SK-N-SH (cell line): ENCODE results near the gene REXO1. TPM values are rescaled to one million over a fixed set of nuclear protein-coding genes. Genes with fewer than 3 reads are reported as not detected.

Experiments
- CTCF ChIA-PET: fragments of 300-600, 350-600 bp; formaldehyde crosslinking; extraction: SDS; loops from one replicate; lab custom pipeline; 2021; lab: Yijun Ruan, JAX
- POLR2A ChIA-PET: fragments of 350-600 bp; sonication (Branson Sonifier 250); formaldehyde crosslinking; extraction: SDS; loops from one replicate; lab custom pipeline; 2020; ENCODE audit warnings: antibody characterized with exemption, inconsistent platforms; lab: Yijun Ruan, JAX
- DNase-seq: peaks from one replicate; pipeline ENCODE4 v3.0.0; 2012
- H2AFZ ChIP-seq: fragments of 200-600 bp; sonication (generic); 2 replicates; pipeline ENCODE4 v1.8.1; 2016; ENCODE audit warnings: antibody characterized with exemption, mild to moderate bottlenecking, low read depth
- H3F3A ChIP-seq: fragments of 200-600 bp; sonication (generic); replicated peaks from 2 replicates; pipeline ENCODE3; 2016; ENCODE audit warnings: antibody characterized with exemption, mild to moderate bottlenecking; ENCODE audit not compliant: insufficient read depth
- H3K27ac ChIP-seq, 2 experiments: fragments of 200-500 bp in 1 of 2; fragments of 200-600 bp in 1 of 2; sonication (Bioruptor generic) in 1 of 2; sonication (generic), shearing (Covaris generic) in 1 of 2; 2 replicates each; pipeline versions ENCODE4 v1.5.1 to v1.6.1; 2014 to 2016; ENCODE audit warnings: low read depth in 2 of 2, inconsistent platforms in 1 of 2, low read length in 1 of 2, mild to moderate bottlenecking in 1 of 2, mixed read lengths in 1 of 2
- H3K27me3 ChIP-seq: fragments of 200-600 bp; sonication (generic), shearing (Covaris generic); 2 replicates; pipeline ENCODE4 v1.6.1; 2016; ENCODE audit warnings: mixed run types; ENCODE audit not compliant: insufficient read depth
- H3K36me3 ChIP-seq, 2 experiments: fragments of 200-500 bp in 1 of 2; fragments of 200-600 bp in 1 of 2; sonication (Bioruptor generic) in 1 of 2; sonication (generic) in 1 of 2; replicated peaks in 1 of 2; 2 replicates each; pipeline versions ENCODE3 to v1.5.1; 2014 to 2016; ENCODE audit warnings: low read length in 1 of 2, mild to moderate bottlenecking in 1 of 2; ENCODE audit not compliant: insufficient read depth in 2 of 2, control insufficient read depth in 1 of 2
- H3K4me1 ChIP-seq, 2 experiments: fragments of 200-500 bp in 1 of 2; fragments of 200-600 bp in 1 of 2; sonication (Bioruptor generic) in 1 of 2; sonication (generic), shearing (Covaris generic) in 1 of 2; 2 replicates each; pipeline versions ENCODE4 v1.5.1 to v1.6.1; 2014 to 2016; ENCODE audit warnings: low read depth in 1 of 2, low read length in 1 of 2, mixed run types in 1 of 2; ENCODE audit not compliant: insufficient read depth in 2 of 2, control insufficient read depth in 1 of 2
- H3K4me2 ChIP-seq: fragments of 200-600 bp; sonication (generic), shearing (Covaris generic); 2 replicates; pipeline ENCODE4 v1.6.1; 2017; ENCODE audit warnings: mixed run types
- H3K4me3 ChIP-seq, 2 experiments: fragments of 200-500 bp in 1 of 2; fragments of 200-600 bp in 1 of 2; sonication (Bioruptor generic) in 1 of 2; sonication (generic), shearing (Covaris generic) in 1 of 2; 2 replicates each; pipeline versions ENCODE4 v1.5.1 to v1.8.1; 2014 to 2016; ENCODE audit warnings: low read depth in 2 of 2, inconsistent platforms in 1 of 2, low read length in 1 of 2, mild to moderate bottlenecking in 1 of 2, mixed read lengths in 1 of 2, moderate library complexity in 1 of 2
- H3K79me2 ChIP-seq: fragments of 200-600 bp; sonication (generic); 2 replicates; pipeline ENCODE4 v1.8.1; 2017; ENCODE audit warnings: mild to moderate bottlenecking; ENCODE audit not compliant: insufficient read depth
- H3K9ac ChIP-seq: fragments of 200-600 bp; sonication (generic); 2 replicates; pipeline ENCODE4 v1.6.1; 2017; ENCODE audit warnings: mixed run types
- H3K9me2 ChIP-seq: fragments of 200-600 bp; sonication (generic); 2 replicates; pipeline ENCODE4 v1.6.1; 2017; ENCODE audit warnings: mixed run types
- H3K9me3 ChIP-seq: fragments of 200-600 bp; sonication (generic); 2 replicates; pipeline ENCODE4 v1.6.1; 2017; ENCODE audit warnings: mixed run types, mild to moderate bottlenecking, moderate library complexity
- H4K20me1 ChIP-seq: fragments of 200-600 bp; sonication (generic); 2 replicates; pipeline ENCODE4 v1.6.1; 2017; ENCODE audit warnings: mild to moderate bottlenecking, mixed run types; ENCODE audit not compliant: insufficient read depth
- EP300 ChIP-seq, 2 experiments: IDR thresholded peaks; 2 replicates each; pipeline versions ENCODE4 v1.4.0 to v1.6.1; 2012; ENCODE audit warnings: borderline replicate concordance in 1 of 2, low read depth in 1 of 2, low read length in 1 of 2
- EZH2phosphoT487 ChIP-seq: fragments of 200-600 bp; sonication (generic); IDR thresholded peaks from 2 replicates; pipeline ENCODE4 v1.6.1; 2017; ENCODE audit warnings: low read depth, mixed run types, mild to moderate bottlenecking, antibody characterized with exemption, moderate library complexity, borderline replicate concordance
- FOSL2 ChIP-seq: IDR thresholded peaks from 2 replicates; pipeline ENCODE4 v1.4.0; 2012; ENCODE audit warnings: low read depth, mild to moderate bottlenecking, moderate library complexity, borderline replicate concordance
- FOXJ3 ChIP-seq: sonication (generic); formaldehyde crosslinking; IDR thresholded peaks from 2 replicates; pipeline ENCODE4 v1.5.1; 2020; ENCODE audit warnings: mild to moderate bottlenecking, missing genetic modification reagents
- GABPA ChIP-seq: IDR thresholded peaks from 2 replicates; pipeline ENCODE4 v1.4.0; 2012; ENCODE audit warnings: low read depth, mild to moderate bottlenecking
- GATA2 ChIP-seq: sonication (generic); formaldehyde crosslinking; IDR thresholded peaks from 2 replicates; pipeline ENCODE4 v1.5.0; 2020; ENCODE audit warnings: mild to moderate bottlenecking, missing genetic modification reagents
- IRF3 ChIP-seq: fragments of 150-350 bp; IDR thresholded peaks from 2 replicates; pipeline ENCODE4 v1.6.1; 2016; ENCODE audit warnings: mild to moderate bottlenecking, low read depth, low read length
- JUND ChIP-seq: IDR thresholded peaks from 2 replicates; pipeline ENCODE4 v1.4.0; 2012
- MEF2A ChIP-seq: IDR thresholded peaks from 2 replicates; pipeline ENCODE4 v1.4.0; 2012; ENCODE audit warnings: low read depth, borderline replicate concordance
- RCOR1 ChIP-seq: fragments of 150-350 bp; IDR thresholded peaks from 2 replicates; pipeline ENCODE4 v1.6.1; 2017; ENCODE audit warnings: antibody characterized with exemption, low read length
- RXRA ChIP-seq: IDR thresholded peaks from 2 replicates; pipeline ENCODE4 v1.4.0; 2012; ENCODE audit warnings: low read depth, mild to moderate bottlenecking, borderline replicate concordance
- SMC3 ChIP-seq: IDR thresholded peaks from 2 replicates; pipeline ENCODE4 v1.6.1; 2012; ENCODE audit warnings: low read depth, low read length, improper control_type of control experiment
- ZBTB33 ChIP-seq: IDR thresholded peaks from 2 replicates; pipeline ENCODE4 v1.4.0; 2012; ENCODE audit warnings: low read depth, borderline replicate concordance
- WGBS: methylation state at CpG from one replicate; pipeline ENCODE4 v1.1.6; 2017; ENCODE audit warnings: low lambda C conversion rate; 5-methylcytosine and 5-hydroxymethylcytosine counted together
- polyA plus RNA-seq, 3 experiments: library from polyadenylated mRNA; depleted of rRNA; stranded (reverse); fragments of >200 nt; gene quantifications; 2 replicates each; pipeline ENCODE4 v1.2.3, GENCODE V29; 2012
- TF ChIP-seq, protein P1 (sequence below): IDR thresholded peaks from 2 replicates; pipeline ENCODE4 v1.6.1; 2012; ENCODE audit warnings: mild to moderate bottlenecking, low read depth, low read length, moderate library complexity
- TF ChIP-seq, protein P2 (sequence below): IDR thresholded peaks from 2 replicates; pipeline ENCODE4 v1.4.0; 2012; ENCODE audit warnings: low read depth

REXO1 gene
- polyA plus RNA-seq, 1 of the 3 experiments (the other 2 are of a cell fraction): 18.8 TPM

DNA sequence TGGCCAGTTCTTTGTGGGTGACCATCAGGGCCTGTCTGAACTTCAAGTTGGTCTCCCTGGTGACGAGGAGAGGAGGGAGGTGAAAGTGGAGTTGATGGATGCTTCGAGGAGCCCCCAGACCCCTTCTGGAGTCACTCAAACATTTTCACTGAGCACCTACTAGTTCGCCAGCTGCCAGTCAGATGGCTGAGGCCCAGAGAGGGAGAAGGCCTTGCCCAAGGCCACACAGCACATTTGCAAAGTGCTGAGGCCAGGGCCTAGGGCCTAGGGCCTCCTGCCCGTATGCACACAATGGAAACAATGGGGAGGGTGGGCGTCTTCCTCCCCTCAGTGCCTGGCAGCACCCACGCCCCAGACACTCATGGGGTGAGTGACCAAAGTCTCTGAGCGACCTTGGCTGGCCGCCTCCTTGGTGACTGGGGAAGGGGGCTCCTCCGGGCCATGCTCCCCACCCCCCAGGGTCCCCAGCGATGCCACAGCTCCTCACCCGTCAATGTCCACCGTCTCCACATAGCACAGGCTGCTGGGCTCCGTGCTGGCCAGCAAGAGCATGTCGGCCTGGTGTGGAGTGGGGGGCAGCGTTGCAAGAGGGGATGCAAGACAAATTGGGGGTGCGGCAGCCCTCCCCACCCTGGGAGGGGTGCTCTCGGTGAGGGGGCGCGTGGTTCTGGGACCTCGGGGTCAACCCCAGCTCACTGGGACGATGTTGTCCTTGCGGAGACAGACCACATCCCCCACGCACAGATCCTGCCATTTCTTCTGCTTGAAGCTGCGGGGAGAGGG lies 42.7 kb downstream of the REXO1 start:
- H3K9me3 ChIP-seq: no peaks in the 10 kb centered on the region
- no peak overlapping the region for H2AFZ ChIP-seq
- no peaks in the 10 kb centered on the region for H3K79me2 ChIP-seq
- WGBS: 79% methylated on average over 7 of the region's 24 CpGs
- H3K9ac ChIP-seq: no peak overlapping the region
- no peak overlapping the region for H3K4me2 ChIP-seq
- H3K4me3 ChIP-seq: no peak overlapping the region
- no peak for TF ChIP-seq EZH2phosphoT487
- TF ChIP-seq FOXJ3: no peak
- no peaks in the 10 kb centered on the region for H3K4me1 ChIP-seq
- CTCF ChIA-PET: interaction anchor here (1.5 to 3.4 kb wide), 3 partner anchors 17 to 20 kb away, joined by 3 to 14 read pairs (median 6); no protein-coding TSS in a partner anchor
- no peaks in the 10 kb centered on the region for H3F3A ChIP-seq
- H3K9me2 ChIP-seq: no peaks in the 10 kb centered on the region
- H3K27ac ChIP-seq: no peak overlapping the region
- no peaks in the 10 kb centered on the region for H4K20me1 ChIP-seq
- H3K27me3 ChIP-seq: no peaks in the 10 kb centered on the region
- POLR2A ChIA-PET: no interaction called here
- DNase-seq: no peak
- no peaks in the 10 kb centered on the region for H3K36me3 ChIP-seq

- H3K79me2 ChIP-seq: no peaks in the 10 kb centered on the region
- no peaks in the 10 kb centered on the region for H4K20me1 ChIP-seq
- POLR2A ChIA-PET: no interaction called here
- CTCF ChIA-PET: interaction anchor here (1.5 kb wide), 1 partner anchor 20 kb away, joined by 3 read pairs; no protein-coding TSS in a partner anchor
- TF ChIP-seq IRF3: no peak
- TF ChIP-seq MEF2A: no peak
- no peak for TF ChIP-seq GATA2 (CRISPR knock-in tag)
- no peak for TF ChIP-seq SMC3
- TF ChIP-seq, protein P1, sequence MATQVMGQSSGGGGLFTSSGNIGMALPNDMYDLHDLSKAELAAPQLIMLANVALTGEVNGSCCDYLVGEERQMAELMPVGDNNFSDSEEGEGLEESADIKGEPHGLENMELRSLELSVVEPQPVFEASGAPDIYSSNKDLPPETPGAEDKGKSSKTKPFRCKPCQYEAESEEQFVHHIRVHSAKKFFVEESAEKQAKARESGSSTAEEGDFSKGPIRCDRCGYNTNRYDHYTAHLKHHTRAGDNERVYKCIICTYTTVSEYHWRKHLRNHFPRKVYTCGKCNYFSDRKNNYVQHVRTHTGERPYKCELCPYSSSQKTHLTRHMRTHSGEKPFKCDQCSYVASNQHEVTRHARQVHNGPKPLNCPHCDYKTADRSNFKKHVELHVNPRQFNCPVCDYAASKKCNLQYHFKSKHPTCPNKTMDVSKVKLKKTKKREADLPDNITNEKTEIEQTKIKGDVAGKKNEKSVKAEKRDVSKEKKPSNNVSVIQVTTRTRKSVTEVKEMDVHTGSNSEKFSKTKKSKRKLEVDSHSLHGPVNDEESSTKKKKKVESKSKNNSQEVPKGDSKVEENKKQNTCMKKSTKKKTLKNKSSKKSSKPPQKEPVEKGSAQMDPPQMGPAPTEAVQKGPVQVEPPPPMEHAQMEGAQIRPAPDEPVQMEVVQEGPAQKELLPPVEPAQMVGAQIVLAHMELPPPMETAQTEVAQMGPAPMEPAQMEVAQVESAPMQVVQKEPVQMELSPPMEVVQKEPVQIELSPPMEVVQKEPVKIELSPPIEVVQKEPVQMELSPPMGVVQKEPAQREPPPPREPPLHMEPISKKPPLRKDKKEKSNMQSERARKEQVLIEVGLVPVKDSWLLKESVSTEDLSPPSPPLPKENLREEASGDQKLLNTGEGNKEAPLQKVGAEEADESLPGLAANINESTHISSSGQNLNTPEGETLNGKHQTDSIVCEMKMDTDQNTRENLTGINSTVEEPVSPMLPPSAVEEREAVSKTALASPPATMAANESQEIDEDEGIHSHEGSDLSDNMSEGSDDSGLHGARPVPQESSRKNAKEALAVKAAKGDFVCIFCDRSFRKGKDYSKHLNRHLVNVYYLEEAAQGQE: no peak
- TF ChIP-seq JUND: no peak
- TF ChIP-seq RXRA: no peak
- no peak for TF ChIP-seq FOSL2
- TF ChIP-seq, protein P2, sequence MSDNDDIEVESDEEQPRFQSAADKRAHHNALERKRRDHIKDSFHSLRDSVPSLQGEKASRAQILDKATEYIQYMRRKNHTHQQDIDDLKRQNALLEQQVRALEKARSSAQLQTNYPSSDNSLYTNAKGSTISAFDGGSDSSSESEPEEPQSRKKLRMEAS: no peak
- no peak for TF ChIP-seq GABPA
- no peak for TF ChIP-seq RCOR1
- no peak for TF ChIP-seq EP300 (IDR thresholded peaks at IDR 0.05; ENCODE audit: borderline replicate concordance in 1 of 2, low read depth in 1 of 2, low read length in 1 of 2)
- TF ChIP-seq ZBTB33: no peak
- TF ChIP-seq, all 33 proteins: peak for 0
- H3K4me2 ChIP-seq: no peak overlapping the region
- H3K4me3 ChIP-seq: no peak overlapping the region
- no peaks in the 10 kb centered on the region for H3K9me3 ChIP-seq
- no peak overlapping the region for H3K27ac ChIP-seq
- H3K4me1 ChIP-seq: no peaks in the 10 kb centered on the region; a peak in 1 of 4 replicates
- H3K9me2 ChIP-seq: no peaks in the 10 kb centered on the region
- no peak overlapping the region for H2AFZ ChIP-seq
- H3K36me3 ChIP-seq: no peaks in the 10 kb centered on the region
- H3K27me3 ChIP-seq: no peaks in the 10 kb centered on the region
- H3F3A ChIP-seq: no peaks in the 10 kb centered on the region
- no peak for DNase-seq
- no peak overlapping the region for H3K9ac ChIP-seq
- WGBS: 93% methylated on average over 6 of the region's 6 CpGs
Measured at GRCh38 chr19:1804858-1805257, 43.4 kb downstream of the REXO1 start.
